ENCODE results near the gene CCNY.

The CCNY gene

GRCh38 chr10:35442592-35442991, 106.3 kb downstream of the CCNY start:
- H3K14ac ChIP-seq (ENCODE audit: low read length in 2 of 2): no peak overlapping the region
- H3K4me3 ChIP-seq (ENCODE audit: insufficient read depth in 1 of 2, low read depth in 1 of 2, low read length in 2 of 2): no peak overlapping the region
- no peaks in the 10 kb centered on the region for H3K36me3 ChIP-seq (ENCODE audit: control insufficient read depth in 1 of 2, insufficient read depth in 2 of 2, low read depth in 1 of 2, low read length in 2 of 2)
- no peak overlapping the region for H3K9ac ChIP-seq (ENCODE audit: low read length)
- no peaks in the 10 kb centered on the region for H3K27me3 ChIP-seq (ENCODE audit: control insufficient read depth in 1 of 2, insufficient read depth in 1 of 2, low read length in 2 of 2)
- H3K79me1 ChIP-seq (replicated peaks; ENCODE audit: low read length, poor library complexity, severe bottlenecking): peaks cover 32% of the 10 kb centered on the region
- no peak overlapping the region for H2AK5ac ChIP-seq (ENCODE audit: low read length, severe bottlenecking)
- H4K8ac ChIP-seq (ENCODE audit: low read length): no peak overlapping the region
- H3K18ac ChIP-seq (ENCODE audit: low read depth in 1 of 2, low read length in 2 of 2): no peak overlapping the region
- no peak overlapping the region for H2BK12ac ChIP-seq (ENCODE audit: low read length in 2 of 2)
- no peak overlapping the region for H2BK5ac ChIP-seq (ENCODE audit: low read depth, low read length, poor library complexity, severe bottlenecking)
- H2AFZ ChIP-seq (ENCODE audit: low read depth, low read length): no peak overlapping the region
- H3K27ac ChIP-seq (ENCODE audit: low read length, poor library complexity, severe bottlenecking): no peak overlapping the region
- H3K4me2 ChIP-seq (ENCODE audit: low read length, poor library complexity, severe bottlenecking): no peak overlapping the region
- no peak overlapping the region for H3K4ac ChIP-seq (ENCODE audit: low read depth in 1 of 2, low read length in 2 of 2)
- H3K9me3 ChIP-seq (ENCODE audit: control insufficient read depth, low read length): peaks cover 29% of the 10 kb centered on the region
- no peak overlapping the region for H2BK120ac ChIP-seq (ENCODE audit: low read depth, low read length)
- H3K23ac ChIP-seq (ENCODE audit: low read length in 2 of 2): no peak overlapping the region
- 100% methylated on average over 3 of the region's 4 CpGs for WGBS
- H3K4me1 ChIP-seq (ENCODE audit: control insufficient read depth, insufficient read depth, low read depth, low read length): peaks cover under 1% of the 10 kb centered on the region
- no peak for DNase-seq
- no peak overlapping the region for H4K91ac ChIP-seq (ENCODE audit: low read length)
- no peak overlapping the region for H2BK15ac ChIP-seq (ENCODE audit: low read depth, poor library complexity, severe bottlenecking)

GRCh38 chr10:35443858-35444257, 107.5 kb downstream of the CCNY start:
- Histone ChIP-seq H3K27ac (ENCODE audit: low read length, poor library complexity, severe bottlenecking) (no peak overlapping the region), H3K9me3 (ENCODE audit: control insufficient read depth, low read length) (peaks cover 29% of the 10 kb centered on the region), H2BK15ac (ENCODE audit: low read depth, poor library complexity, severe bottlenecking) (no peak overlapping the region), H3K4me1 (ENCODE audit: control insufficient read depth, insufficient read depth, low read depth, low read length) (peaks cover 11% of the 10 kb centered on the region), H2BK12ac (ENCODE audit: low read length in 2 of 2) (no peak overlapping the region), H4K91ac (ENCODE audit: low read length) (no peak overlapping the region), H3K9ac (ENCODE audit: low read length) (no peak overlapping the region), H2BK120ac (ENCODE audit: low read depth, low read length) (no peak overlapping the region), H3K18ac (ENCODE audit: low read depth in 1 of 2, low read length in 2 of 2) (no peak overlapping the region), H3K4ac (ENCODE audit: low read depth in 1 of 2, low read length in 2 of 2) (no peak overlapping the region), H2BK5ac (ENCODE audit: low read depth, low read length, poor library complexity, severe bottlenecking) (no peak overlapping the region), H3K4me2 (ENCODE audit: low read length, poor library complexity, severe bottlenecking) (no peak overlapping the region), H4K8ac (ENCODE audit: low read length) (no peak overlapping the region), H3K4me3 (ENCODE audit: insufficient read depth in 1 of 2, low read depth in 1 of 2, low read length in 2 of 2) (no peak overlapping the region), H3K14ac (ENCODE audit: low read length in 2 of 2) (no peak overlapping the region), H3K79me1 (replicated peaks; ENCODE audit: low read length, poor library complexity, severe bottlenecking) (peaks cover 34% of the 10 kb centered on the region), H2AFZ (ENCODE audit: low read depth, low read length) (no peak overlapping the region), H3K23ac (ENCODE audit: low read length in 2 of 2) (no peak overlapping the region), H3K36me3 (ENCODE audit: control insufficient read depth in 1 of 2, insufficient read depth in 2 of 2, low read depth in 1 of 2, low read length in 2 of 2) (no peaks in the 10 kb centered on the region), H3K27me3 (ENCODE audit: control insufficient read depth in 1 of 2, insufficient read depth in 1 of 2, low read length in 2 of 2) (no peaks in the 10 kb centered on the region), H2AK5ac (ENCODE audit: low read length, severe bottlenecking) (no peak overlapping the region)
- 96% methylated on average over 3 of the region's 3 CpGs for WGBS
- DNase-seq: no peak

- Histone ChIP-seq H3K79me1 (replicated peaks; ENCODE audit: low read length, poor library complexity, severe bottlenecking) (peaks cover 41% of the 10 kb centered on the region), H3K18ac (ENCODE audit: low read depth in 1 of 2, low read length in 2 of 2) (no peak overlapping the region), H2AK5ac (ENCODE audit: low read length, severe bottlenecking) (no peak overlapping the region), H3K27me3 (ENCODE audit: control insufficient read depth in 1 of 2, insufficient read depth in 1 of 2, low read length in 2 of 2) (no peaks in the 10 kb centered on the region), H2BK5ac (ENCODE audit: low read depth, low read length, poor library complexity, severe bottlenecking) (no peak overlapping the region), H3K4ac (ENCODE audit: low read depth in 1 of 2, low read length in 2 of 2) (no peak overlapping the region), H3K4me2 (ENCODE audit: low read length, poor library complexity, severe bottlenecking) (no peak overlapping the region), H4K8ac (ENCODE audit: low read length) (no peak overlapping the region), H3K4me3 (ENCODE audit: insufficient read depth in 1 of 2, low read depth in 1 of 2, low read length in 2 of 2) (no peak overlapping the region), H2AFZ (ENCODE audit: low read depth, low read length) (no peak overlapping the region), H3K9me3 (ENCODE audit: control insufficient read depth, low read length) (peaks cover 24% of the 10 kb centered on the region), H3K14ac (ENCODE audit: low read length in 2 of 2) (no peak overlapping the region), H3K9ac (ENCODE audit: low read length) (no peak overlapping the region), H4K91ac (ENCODE audit: low read length) (no peak overlapping the region), H3K23ac (ENCODE audit: low read length in 2 of 2) (no peak overlapping the region), H3K27ac (ENCODE audit: low read length, poor library complexity, severe bottlenecking) (no peak overlapping the region), H2BK15ac (ENCODE audit: low read depth, poor library complexity, severe bottlenecking) (no peak overlapping the region), H3K36me3 (ENCODE audit: control insufficient read depth in 1 of 2, insufficient read depth in 2 of 2, low read depth in 1 of 2, low read length in 2 of 2) (no peaks in the 10 kb centered on the region), H3K4me1 (ENCODE audit: control insufficient read depth, insufficient read depth, low read depth, low read length) (peaks cover 25% of the 10 kb centered on the region), H2BK12ac (ENCODE audit: low read length in 2 of 2) (no peak overlapping the region), H2BK120ac (ENCODE audit: low read depth, low read length) (no peak overlapping the region)
- WGBS: over 99% methylated on average over 3 of the region's 4 CpGs
- DNase-seq: no peak
Measured at GRCh38 chr10:35445150-35445884, 109.0 kb downstream of the CCNY start.

GRCh38 chr10:35446439-35446838, 110.1 kb downstream of the CCNY start:
- H2BK5ac ChIP-seq (ENCODE audit: low read depth, low read length, poor library complexity, severe bottlenecking): no peak overlapping the region
- 100% methylated on average over 2 of the region's 2 CpGs for WGBS

More at GRCh38 chr10:35446439-35446838, 110.1 kb downstream of the CCNY start:
- Histone ChIP-seq H2AFZ (ENCODE audit: low read depth, low read length) (no peak overlapping the region), H3K14ac (ENCODE audit: low read length in 2 of 2) (no peak overlapping the region), H3K36me3 (ENCODE audit: control insufficient read depth in 1 of 2, insufficient read depth in 2 of 2, low read depth in 1 of 2, low read length in 2 of 2) (no peaks in the 10 kb centered on the region), H3K79me1 (replicated peaks; ENCODE audit: low read length, poor library complexity, severe bottlenecking) (peaks cover 40% of the 10 kb centered on the region), H3K23ac (ENCODE audit: low read length in 2 of 2) (no peak overlapping the region), H2BK12ac (ENCODE audit: low read length in 2 of 2) (no peak overlapping the region), H4K91ac (ENCODE audit: low read length) (no peak overlapping the region), H2BK15ac (ENCODE audit: low read depth, poor library complexity, severe bottlenecking) (no peak overlapping the region), H3K4me2 (ENCODE audit: low read length, poor library complexity, severe bottlenecking) (no peak overlapping the region), H3K9me3 (ENCODE audit: control insufficient read depth, low read length) (peaks cover 24% of the 10 kb centered on the region), H2AK5ac (ENCODE audit: low read length, severe bottlenecking) (no peak overlapping the region), H3K4ac (ENCODE audit: low read depth in 1 of 2, low read length in 2 of 2) (peak overlapping the region in 1 of 2 experiments; percentile 32), H3K4me1 (ENCODE audit: control insufficient read depth, insufficient read depth, low read depth, low read length) (peaks cover 26% of the 10 kb centered on the region), H3K9ac (ENCODE audit: low read length) (no peak overlapping the region), H3K27me3 (ENCODE audit: control insufficient read depth in 1 of 2, insufficient read depth in 1 of 2, low read length in 2 of 2) (no peaks in the 10 kb centered on the region), H4K8ac (ENCODE audit: low read length) (no peak overlapping the region), H3K18ac (ENCODE audit: low read depth in 1 of 2, low read length in 2 of 2) (no peak overlapping the region), H3K4me3 (ENCODE audit: insufficient read depth in 1 of 2, low read depth in 1 of 2, low read length in 2 of 2) (no peak overlapping the region), H3K27ac (ENCODE audit: low read length, poor library complexity, severe bottlenecking) (no peak overlapping the region), H2BK120ac (ENCODE audit: low read depth, low read length) (no peak overlapping the region)
- no peak for DNase-seq
